ENCODE measurements around the gene HCAR3. TPM values are rescaled to one million over a fixed set of nuclear protein-coding genes. Genes with fewer than 3 reads are reported as not detected.

Gene HCAR3
- total RNA-seq, 1 donor from 2014 or later: 4.3 TPM

DNA sequence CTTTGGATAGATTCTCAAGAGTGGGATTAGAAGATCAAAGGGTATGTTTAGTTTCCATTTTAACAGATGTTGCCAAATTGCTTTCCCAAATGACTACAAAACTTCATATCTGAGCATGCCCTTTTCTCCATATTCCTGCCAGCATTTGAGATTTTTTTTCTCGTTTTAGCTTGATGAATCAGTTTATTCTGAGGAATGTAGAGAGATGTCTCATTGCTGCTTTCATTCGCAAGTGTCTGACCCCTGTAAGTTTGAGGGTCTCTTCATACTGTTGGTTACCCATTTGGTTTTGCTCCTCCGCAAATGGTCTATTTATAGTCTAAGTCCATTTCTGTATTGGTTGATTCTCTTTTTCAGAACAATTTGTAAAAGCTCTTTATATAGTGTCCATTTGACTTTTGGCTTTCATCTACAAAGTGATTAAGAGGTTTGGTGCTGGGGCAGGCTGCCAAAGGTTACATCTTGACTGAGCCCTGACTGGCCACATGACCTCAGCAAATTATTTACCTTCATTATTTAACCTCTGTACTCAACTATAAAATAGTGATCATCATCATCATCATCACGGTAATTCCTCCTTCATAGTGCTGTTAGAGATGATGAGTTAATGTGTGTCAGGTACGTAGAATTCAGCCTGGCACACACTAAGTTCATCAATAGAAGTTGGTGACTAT lies 47.1 kb downstream of the HCAR3 start:
- TF ChIP-seq, protein P1, sequence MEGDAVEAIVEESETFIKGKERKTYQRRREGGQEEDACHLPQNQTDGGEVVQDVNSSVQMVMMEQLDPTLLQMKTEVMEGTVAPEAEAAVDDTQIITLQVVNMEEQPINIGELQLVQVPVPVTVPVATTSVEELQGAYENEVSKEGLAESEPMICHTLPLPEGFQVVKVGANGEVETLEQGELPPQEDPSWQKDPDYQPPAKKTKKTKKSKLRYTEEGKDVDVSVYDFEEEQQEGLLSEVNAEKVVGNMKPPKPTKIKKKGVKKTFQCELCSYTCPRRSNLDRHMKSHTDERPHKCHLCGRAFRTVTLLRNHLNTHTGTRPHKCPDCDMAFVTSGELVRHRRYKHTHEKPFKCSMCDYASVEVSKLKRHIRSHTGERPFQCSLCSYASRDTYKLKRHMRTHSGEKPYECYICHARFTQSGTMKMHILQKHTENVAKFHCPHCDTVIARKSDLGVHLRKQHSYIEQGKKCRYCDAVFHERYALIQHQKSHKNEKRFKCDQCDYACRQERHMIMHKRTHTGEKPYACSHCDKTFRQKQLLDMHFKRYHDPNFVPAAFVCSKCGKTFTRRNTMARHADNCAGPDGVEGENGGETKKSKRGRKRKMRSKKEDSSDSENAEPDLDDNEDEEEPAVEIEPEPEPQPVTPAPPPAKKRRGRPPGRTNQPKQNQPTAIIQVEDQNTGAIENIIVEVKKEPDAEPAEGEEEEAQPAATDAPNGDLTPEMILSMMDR (IDR thresholded peaks at IDR 0.05): no peak

DNA sequence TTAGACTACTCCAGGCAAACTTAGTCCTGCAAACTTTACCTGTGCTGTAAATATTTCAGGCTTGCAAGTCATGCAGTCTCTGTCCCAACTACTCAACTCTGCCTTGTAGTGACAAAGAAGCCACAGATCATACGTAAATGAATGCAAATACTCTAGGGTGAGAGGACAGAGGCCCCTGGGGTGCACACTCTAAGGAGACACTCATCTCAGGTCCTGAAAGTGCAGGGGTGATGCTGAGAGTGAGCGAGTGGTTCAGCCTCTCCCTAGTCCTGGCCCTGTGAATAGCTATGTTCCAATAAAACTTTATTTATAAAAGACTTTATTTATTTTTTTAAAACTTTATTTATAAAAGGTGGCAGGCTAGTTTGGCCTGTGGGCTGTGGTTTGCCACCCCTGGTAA lies 48.3 kb downstream of the HCAR3 start:
- intact Hi-C loops (cut with DNase I): no loop called here
- no peak overlapping the region for H3K27ac ChIP-seq
- no peak for DNase-seq
- H3K4me1 ChIP-seq: no peaks in the 10 kb centered on the region
- no peaks in the 10 kb centered on the region for H3K27me3 ChIP-seq
- no peak overlapping the region for H3K4me3 ChIP-seq
- TF ChIP-seq, protein P1 (IDR thresholded peaks at IDR 0.05): no peak
- H3K9me3 ChIP-seq: no peaks in the 10 kb centered on the region
- H3K36me3 ChIP-seq: no peaks in the 10 kb centered on the region
- no peak for ATAC-seq

More for the DNA sequence above, 47.1 kb downstream of the HCAR3 start:
- no peaks in the 10 kb centered on the region for H3K36me3 ChIP-seq
- H3K27me3 ChIP-seq: no peaks in the 10 kb centered on the region
- intact Hi-C loops (cut with DNase I): no loop called here
- H3K4me3 ChIP-seq: no peak overlapping the region
- H3K4me1 ChIP-seq: no peaks in the 10 kb centered on the region
- no peak overlapping the region for H3K27ac ChIP-seq
- no peaks in the 10 kb centered on the region for H3K9me3 ChIP-seq
- DNase-seq (no peak), ATAC-seq (no peak)

DNA sequence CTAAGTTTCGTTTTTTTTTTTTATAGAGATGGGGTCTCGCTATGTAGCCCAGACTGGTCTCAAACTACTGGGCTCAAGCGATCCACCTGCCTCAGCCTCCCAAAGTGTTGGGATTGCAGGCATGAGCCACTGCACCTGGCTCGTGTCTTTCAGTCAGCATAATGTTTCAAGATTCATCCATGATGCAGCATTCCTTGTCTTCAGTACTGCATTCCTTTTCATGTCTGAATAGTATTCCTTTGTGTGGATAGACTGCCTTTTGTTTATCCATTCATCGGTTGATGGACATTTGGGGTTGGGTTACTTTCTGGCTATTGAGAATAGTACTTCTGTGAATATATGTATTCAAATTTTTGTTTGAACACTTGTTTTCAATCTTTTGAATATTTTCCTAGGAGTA lies 50.9 kb downstream of the HCAR3 start:
- H3K27ac ChIP-seq: no peak overlapping the region

DNA sequence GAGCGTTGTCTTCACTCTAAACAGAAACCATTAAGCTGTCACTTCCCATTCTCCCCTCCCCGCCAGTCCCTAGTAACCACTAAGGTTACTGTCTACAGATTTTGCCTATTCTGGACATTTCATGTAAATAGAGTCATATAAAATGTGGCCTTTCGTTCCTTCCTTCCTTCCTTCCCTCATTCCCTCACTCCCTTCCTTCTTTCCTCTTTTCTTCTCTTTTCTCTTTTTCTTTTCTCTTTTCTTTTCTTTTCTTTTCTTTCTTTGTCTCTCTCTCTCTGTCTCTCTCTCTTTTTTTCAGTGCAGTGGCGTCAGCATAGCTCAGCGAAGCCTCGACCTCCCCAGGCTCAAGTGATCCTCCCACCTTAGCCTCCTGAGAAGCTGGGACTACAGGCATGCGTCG lies 51.3 kb downstream of the HCAR3 start:
- Histone ChIP-seq H3K9me3 (no peaks in the 10 kb centered on the region), H3K4me1 (no peaks in the 10 kb centered on the region), H3K4me3 (no peak overlapping the region), H3K27ac (no peak overlapping the region), H3K36me3 (no peaks in the 10 kb centered on the region), H3K27me3 (no peaks in the 10 kb centered on the region)
- no peak for DNase-seq
- intact Hi-C loops (cut with DNase I): no loop called here
- no peak for ATAC-seq
- TF ChIP-seq, protein P1 (IDR thresholded peaks at IDR 0.05): no peak

More for the DNA sequence above, 50.9 kb downstream of the HCAR3 start:
- Histone ChIP-seq H3K9me3 (no peaks in the 10 kb centered on the region), H3K4me1 (no peaks in the 10 kb centered on the region), H3K4me3 (no peak overlapping the region), H3K36me3 (no peaks in the 10 kb centered on the region), H3K27me3 (no peaks in the 10 kb centered on the region)
- ATAC-seq (no peak), DNase-seq (no peak)
- intact Hi-C loops (cut with DNase I): no loop called here
- TF ChIP-seq, protein P1 (IDR thresholded peaks at IDR 0.05): no peak

Other genes starting within 250 kb of the HCAR3 start
- 21.2 TPM for gene ZCCHC8, start 215.9 kb downstream of the HCAR3 start, total RNA-seq
- gene RSRC2, start 189.9 kb downstream of the HCAR3 start, total RNA-seq: 63.8 TPM
- gene KNTC1, start 189.6 kb downstream of the HCAR3 start, total RNA-seq: 8.4 TPM
- 7.6 TPM for gene HCAR2, start 13.5 kb downstream of the HCAR3 start, total RNA-seq
- 0.20 TPM for gene HCAR1, start 14.0 kb upstream of the HCAR3 start, total RNA-seq
- 29.1 TPM for gene DENR, start 36.0 kb upstream of the HCAR3 start, total RNA-seq
- gene CCDC62, start 57.8 kb upstream of the HCAR3 start, total RNA-seq: 0.64 TPM
- gene HIP1R, start 118.6 kb upstream of the HCAR3 start, total RNA-seq: 33.0 TPM
- gene VPS37B, start 179.3 kb upstream of the HCAR3 start, total RNA-seq: 36.3 TPM
- 5.2 TPM for gene ABCB9, start 249.7 kb upstream of the HCAR3 start, total RNA-seq

Measured in upper lobe of right lung (tissue), 1 donor.